Upper lobe of left lung (tissue), 4 donors: ENCODE measurements around the gene KIF15.

Experiments used
- EP300 ChIP-seq, 4 donors: sonication (generic); formaldehyde crosslinking; IDR thresholded peaks; one replicate each; pipeline ENCODE4 v1.5.1; 2017; ENCODE audit warnings: antibody characterized with exemption in 4 of 4, control low read depth in 2 of 4
- TF ChIP-seq, protein P1 (sequence below), 6 experiments: fragments of 450-650 bp in 4 of 6; fragments of 200-600 bp in 2 of 6; sonication (generic) in 2 of 6; IDR thresholded peaks; one replicate each; pipeline ENCODE4 v1.5.1; 2016 to 2019; ENCODE audit warnings: antibody characterized with exemption in 6 of 6

DNA sequence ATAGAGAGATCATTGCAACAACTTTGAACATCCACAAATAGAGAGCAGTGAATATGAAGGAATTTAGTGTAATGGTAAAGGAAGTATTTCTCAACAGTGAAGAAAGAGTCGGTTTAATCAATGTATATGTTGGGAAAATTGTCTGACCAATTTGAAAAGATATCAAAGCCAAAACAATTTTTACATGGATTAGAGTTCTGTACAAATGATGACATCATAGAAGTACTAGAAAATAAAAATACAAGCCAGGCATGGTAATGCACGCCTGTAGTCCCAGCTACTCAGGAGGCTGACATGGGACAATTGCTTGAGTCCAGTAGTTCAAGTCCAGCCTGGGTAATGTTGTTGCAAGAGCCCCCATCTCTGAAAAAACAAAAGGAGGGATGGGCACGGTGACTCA lies 74.1 kb downstream of the KIF15 start:
- no peak for TF ChIP-seq EP300 (IDR thresholded peaks at IDR 0.05)
- TF ChIP-seq, protein P1, sequence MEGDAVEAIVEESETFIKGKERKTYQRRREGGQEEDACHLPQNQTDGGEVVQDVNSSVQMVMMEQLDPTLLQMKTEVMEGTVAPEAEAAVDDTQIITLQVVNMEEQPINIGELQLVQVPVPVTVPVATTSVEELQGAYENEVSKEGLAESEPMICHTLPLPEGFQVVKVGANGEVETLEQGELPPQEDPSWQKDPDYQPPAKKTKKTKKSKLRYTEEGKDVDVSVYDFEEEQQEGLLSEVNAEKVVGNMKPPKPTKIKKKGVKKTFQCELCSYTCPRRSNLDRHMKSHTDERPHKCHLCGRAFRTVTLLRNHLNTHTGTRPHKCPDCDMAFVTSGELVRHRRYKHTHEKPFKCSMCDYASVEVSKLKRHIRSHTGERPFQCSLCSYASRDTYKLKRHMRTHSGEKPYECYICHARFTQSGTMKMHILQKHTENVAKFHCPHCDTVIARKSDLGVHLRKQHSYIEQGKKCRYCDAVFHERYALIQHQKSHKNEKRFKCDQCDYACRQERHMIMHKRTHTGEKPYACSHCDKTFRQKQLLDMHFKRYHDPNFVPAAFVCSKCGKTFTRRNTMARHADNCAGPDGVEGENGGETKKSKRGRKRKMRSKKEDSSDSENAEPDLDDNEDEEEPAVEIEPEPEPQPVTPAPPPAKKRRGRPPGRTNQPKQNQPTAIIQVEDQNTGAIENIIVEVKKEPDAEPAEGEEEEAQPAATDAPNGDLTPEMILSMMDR (IDR thresholded peaks at IDR 0.05): no peak
